Osteoblast (primary cell): ENCODE data around the gene CLIC1. TPM values are rescaled to one million over a fixed set of nuclear protein-coding genes. Genes with fewer than 3 reads are reported as not detected.

Experiments
- DNase-seq: peaks from one replicate; pipeline ENCODE4 v3.0.0; 2011; ENCODE audit warnings: low spot score, mixed read lengths; ENCODE audit not compliant: insufficient read length; ENCODE audit errors: missing footprints
- H2AFZ ChIP-seq: 2 replicates; pipeline ENCODE4 v1.6.0; 2011; ENCODE audit warnings: mild to moderate bottlenecking, low read length
- H3K27ac ChIP-seq: 2 replicates; pipeline ENCODE4 v1.5.1; 2011; ENCODE audit warnings: mild to moderate bottlenecking, low read depth, low read length, moderate library complexity
- H3K27me3 ChIP-seq: 2 replicates; pipeline ENCODE4 v1.6.0; 2012; ENCODE audit warnings: mild to moderate bottlenecking, control low read depth, inconsistent platforms, low read length, moderate library complexity; ENCODE audit not compliant: insufficient read depth
- H3K36me3 ChIP-seq: 2 replicates; pipeline ENCODE4 v1.5.1; 2011; ENCODE audit warnings: mild to moderate bottlenecking, low read length, control low read depth, moderate library complexity; ENCODE audit not compliant: insufficient read depth
- H3K4me1 ChIP-seq: 2 replicates; pipeline ENCODE4 v1.5.1; 2011; ENCODE audit warnings: mild to moderate bottlenecking, low read length, control low read depth, moderate library complexity; ENCODE audit not compliant: insufficient read depth
- H3K4me2 ChIP-seq: 2 replicates; pipeline ENCODE4 v1.6.0; 2011; ENCODE audit warnings: mild to moderate bottlenecking, low read length; ENCODE audit not compliant: insufficient read depth
- H3K4me3 ChIP-seq: fragments of 200-600 bp; sonication (generic); 3 replicates; pipeline ENCODE4 v1.5.1; 2012; ENCODE audit warnings: mild to moderate bottlenecking, low read length, inconsistent platforms; ENCODE audit not compliant: insufficient read depth
- H3K79me2 ChIP-seq: 2 replicates; pipeline ENCODE4 v1.6.0; 2012; ENCODE audit warnings: mild to moderate bottlenecking, low read length, control low read depth, inconsistent platforms; ENCODE audit not compliant: insufficient read depth
- H3K9me3 ChIP-seq: 2 replicates; pipeline ENCODE4 v1.5.1; 2011; ENCODE audit warnings: low read depth, low read length, control low read depth
- H4K20me1 ChIP-seq: 2 replicates; pipeline ENCODE4 v1.6.0; 2012; ENCODE audit warnings: mild to moderate bottlenecking, low read length, control low read depth; ENCODE audit not compliant: insufficient read depth
- CTCF ChIP-seq: IDR thresholded peaks from 2 replicates; pipeline ENCODE4 v1.5.1; 2011; ENCODE audit warnings: mild to moderate bottlenecking, low read depth, low read length, moderate library complexity; ENCODE audit errors: extremely low read depth
- total RNA-seq: library from RNA; depleted of rRNA; stranded (reverse); fragments of >200 nt; gene quantifications from 2 replicates; pipeline ENCODE4 v1.2.3, GENCODE V29; 2012

Gene CLIC1
- total RNA-seq, 1 donor, result 502 TPM

- TF ChIP-seq CTCF, result no peak
- Histone ChIP-seq H3K27ac (no peak overlapping the region), H3K4me2 (no peak overlapping the region), H3K4me3 (no peak overlapping the region), H3K27me3 (no peaks in the 10 kb centered on the region), H2AFZ (no peak overlapping the region), H4K20me1 (no peaks in the 10 kb centered on the region), H3K4me1 (peaks cover 4% of the 10 kb centered on the region), H3K36me3 (no peaks in the 10 kb centered on the region), H3K79me2 (no peaks in the 10 kb centered on the region), H3K9me3 (no peaks in the 10 kb centered on the region)
- peak; percentile 65 for DNase-seq
Observed at GRCh38 chr6:31771992-31772358, 35.6 kb upstream of the CLIC1 start.

- Histone ChIP-seq H3K36me3 (no peaks in the 10 kb centered on the region), H3K27me3 (no peaks in the 10 kb centered on the region), H2AFZ (no peak overlapping the region), H3K79me2 (no peaks in the 10 kb centered on the region), H4K20me1 (no peaks in the 10 kb centered on the region), H3K9me3 (no peaks in the 10 kb centered on the region), H3K4me2 (no peak overlapping the region), H3K4me1 (peaks cover 4% of the 10 kb centered on the region), H3K27ac (no peak overlapping the region), H3K4me3 (no peak overlapping the region)
- peak; percentile 54 for DNase-seq
- no peak for TF ChIP-seq CTCF
Observed at GRCh38 chr6:31770860-31771259, 34.5 kb upstream of the CLIC1 start.

- peaks cover 4% of the 10 kb centered on the region for H3K4me1 ChIP-seq
- H3K27ac ChIP-seq, result no peak overlapping the region
- DNase-seq, result peak; percentile 97
- H3K27me3 ChIP-seq, result no peaks in the 10 kb centered on the region
- no peaks in the 10 kb centered on the region for H3K9me3 ChIP-seq
- H3K36me3 ChIP-seq, result no peaks in the 10 kb centered on the region
- H3K4me2 ChIP-seq, result no peak overlapping the region
- H3K79me2 ChIP-seq, result no peaks in the 10 kb centered on the region
- peak; percentile 85 for TF ChIP-seq CTCF
- H4K20me1 ChIP-seq, result no peaks in the 10 kb centered on the region
- H3K4me3 ChIP-seq, result no peak overlapping the region
- no peak overlapping the region for H2AFZ ChIP-seq
Observed at GRCh38 chr6:31769684-31770371, 33.5 kb upstream of the CLIC1 start.

GRCh38 chr6:31768363-31769257 lies 32.3 kb upstream of the CLIC1 start:
- Histone ChIP-seq H3K9me3 (no peaks in the 10 kb centered on the region), H3K36me3 (no peaks in the 10 kb centered on the region), H3K4me3 (no peak overlapping the region), H2AFZ (no peak overlapping the region), H3K27me3 (no peaks in the 10 kb centered on the region), H3K4me1 (peaks cover 4% of the 10 kb centered on the region), H3K79me2 (no peaks in the 10 kb centered on the region), H3K27ac (no peak overlapping the region), H3K4me2 (no peak overlapping the region), H4K20me1 (no peaks in the 10 kb centered on the region)
- DNase-seq, result peak; percentile 63
- no peak for TF ChIP-seq CTCF
